HG03521 (cell line): ENCODE results near the gene UHMK1.
A peak's percentile ranks its signal among the peaks of the same experiment; 100 is the strongest.
"Not testable (repeated sequence)": the region's sequence is repeated elsewhere in the genome, so short reads cannot be mapped to it uniquely, and the experiment has no call there.

Source experiments
- ATAC-seq: cut with Tn5 transposase; IDR thresholded peaks from one replicate; pipeline ENCODE4 v1.9.1; 2021; ENCODE audit warnings: mild to moderate bottlenecking, moderate library complexity; ENCODE audit not compliant: unreplicated experiment

UHMK1 gene, protein sequence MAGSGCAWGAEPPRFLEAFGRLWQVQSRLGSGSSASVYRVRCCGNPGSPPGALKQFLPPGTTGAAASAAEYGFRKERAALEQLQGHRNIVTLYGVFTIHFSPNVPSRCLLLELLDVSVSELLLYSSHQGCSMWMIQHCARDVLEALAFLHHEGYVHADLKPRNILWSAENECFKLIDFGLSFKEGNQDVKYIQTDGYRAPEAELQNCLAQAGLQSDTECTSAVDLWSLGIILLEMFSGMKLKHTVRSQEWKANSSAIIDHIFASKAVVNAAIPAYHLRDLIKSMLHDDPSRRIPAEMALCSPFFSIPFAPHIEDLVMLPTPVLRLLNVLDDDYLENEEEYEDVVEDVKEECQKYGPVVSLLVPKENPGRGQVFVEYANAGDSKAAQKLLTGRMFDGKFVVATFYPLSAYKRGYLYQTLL

DNA sequence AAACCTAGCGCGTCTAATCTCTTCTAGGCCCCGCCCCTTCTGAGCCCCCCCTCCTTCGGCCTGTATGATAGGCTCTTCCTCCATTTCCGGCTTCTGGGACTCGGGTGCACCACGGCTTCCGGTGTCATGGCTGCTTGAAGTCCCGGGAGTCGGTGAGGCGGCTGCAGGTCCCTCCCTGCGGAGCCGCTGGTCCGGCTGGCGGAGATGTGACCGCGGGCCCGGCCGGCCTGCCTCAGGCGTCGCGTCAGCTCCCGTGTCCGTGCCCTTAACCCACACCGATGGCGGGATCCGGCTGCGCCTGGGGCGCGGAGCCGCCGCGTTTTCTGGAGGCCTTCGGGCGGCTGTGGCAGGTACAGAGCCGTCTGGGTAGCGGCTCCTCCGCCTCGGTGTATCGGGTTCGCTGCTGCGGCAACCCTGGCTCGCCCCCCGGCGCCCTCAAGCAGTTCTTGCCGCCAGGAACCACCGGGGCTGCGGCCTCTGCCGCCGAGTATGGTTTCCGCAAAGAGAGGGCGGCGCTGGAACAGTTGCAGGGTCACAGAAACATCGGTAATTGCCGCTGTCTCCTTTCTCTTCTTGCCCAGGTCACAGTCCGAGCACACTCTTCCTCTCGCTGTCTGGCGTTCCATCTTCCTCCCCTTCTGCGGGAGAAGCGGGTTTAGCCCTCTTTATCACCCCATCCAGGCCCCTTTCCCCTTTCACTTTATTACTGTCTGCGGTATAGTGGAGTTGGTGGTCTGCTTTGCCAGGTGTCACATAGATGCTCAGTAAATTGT, at the start of gene UHMK1:
UHMK1 (plus strand) TSS at position 96 of the 773 bp plus-strand sequence; CDS start at position 279, 183 bp downstream.
- ATAC-seq = peak; percentile 94

DNA sequence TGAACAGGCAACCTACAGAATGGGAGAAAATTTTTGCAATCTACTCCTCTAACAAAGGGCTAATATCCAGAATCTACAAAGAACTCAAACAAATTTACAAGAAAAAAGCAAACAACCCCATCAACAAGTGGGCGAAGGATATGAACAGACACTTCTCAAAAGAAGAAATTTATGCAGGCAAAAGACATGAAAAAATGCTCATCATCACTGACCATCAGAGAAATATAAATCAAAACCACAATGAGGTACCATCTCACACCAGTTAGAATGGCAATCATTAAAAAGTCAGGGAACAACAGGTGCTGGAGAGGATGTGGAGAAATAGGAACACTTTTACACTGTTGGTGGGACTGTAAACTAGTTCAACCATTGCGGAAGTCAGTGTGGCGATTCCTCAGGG, 43.3 kb upstream of the UHMK1 start:
- not testable (repeated sequence) for ATAC-seq

DNA sequence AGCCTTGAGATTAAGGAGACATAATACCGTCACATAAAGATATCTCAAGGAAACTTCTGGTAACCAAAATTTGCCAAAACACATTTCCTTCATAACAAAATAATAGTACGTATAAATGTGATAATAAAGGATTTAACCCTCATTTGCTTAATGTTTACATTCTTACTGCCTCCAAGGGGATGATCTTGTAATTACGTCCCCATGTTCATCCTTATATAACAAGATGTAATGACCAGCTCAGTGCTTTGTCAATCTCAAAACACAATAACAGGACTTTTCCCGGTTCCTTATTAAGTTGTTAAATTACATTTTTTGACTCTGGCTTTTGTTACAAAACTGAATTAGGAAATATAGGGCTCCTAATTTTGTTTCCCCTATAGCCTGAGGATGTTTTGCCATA, 41.3 kb upstream of the UHMK1 start:
- no peak for ATAC-seq

DNA sequence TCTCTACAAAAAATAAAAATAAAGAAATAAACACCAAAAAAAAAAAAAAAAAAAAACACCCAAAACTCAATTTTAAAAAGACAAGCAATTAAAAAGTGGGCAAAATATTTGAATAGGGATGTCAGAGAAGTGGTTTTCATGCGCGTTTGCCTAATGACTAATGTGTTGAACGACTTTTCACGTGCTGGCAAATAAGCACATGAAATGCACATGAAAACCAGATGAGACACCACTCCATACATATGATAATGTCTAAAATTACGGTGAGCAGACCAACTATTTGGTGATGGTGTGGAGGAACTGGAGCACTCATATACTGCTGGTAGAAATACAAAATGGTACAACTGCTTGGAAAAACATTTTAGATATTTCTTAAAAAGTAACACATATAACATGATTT, 39.4 kb upstream of the UHMK1 start:
- ATAC-seq = no peak

DNA sequence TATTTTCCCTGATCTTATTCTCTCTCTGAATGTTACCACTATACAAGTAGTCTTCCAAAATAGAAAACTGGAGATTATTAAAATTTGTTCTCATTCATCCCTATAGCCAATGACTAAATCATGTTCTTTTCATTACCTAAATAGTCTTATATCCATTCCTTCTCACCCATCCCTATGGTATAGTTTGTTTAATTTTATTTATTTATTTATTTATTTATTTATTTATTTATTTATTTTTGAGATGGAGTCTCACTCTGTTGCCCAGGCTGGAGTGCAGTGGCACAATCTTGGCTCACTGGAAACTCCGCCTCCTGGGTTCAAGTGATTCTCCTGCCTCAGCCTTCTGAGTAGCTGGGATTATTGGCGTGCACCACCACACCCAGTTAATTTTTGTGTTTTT, 35.2 kb upstream of the UHMK1 start:
- not testable (repeated sequence) for ATAC-seq

DNA sequence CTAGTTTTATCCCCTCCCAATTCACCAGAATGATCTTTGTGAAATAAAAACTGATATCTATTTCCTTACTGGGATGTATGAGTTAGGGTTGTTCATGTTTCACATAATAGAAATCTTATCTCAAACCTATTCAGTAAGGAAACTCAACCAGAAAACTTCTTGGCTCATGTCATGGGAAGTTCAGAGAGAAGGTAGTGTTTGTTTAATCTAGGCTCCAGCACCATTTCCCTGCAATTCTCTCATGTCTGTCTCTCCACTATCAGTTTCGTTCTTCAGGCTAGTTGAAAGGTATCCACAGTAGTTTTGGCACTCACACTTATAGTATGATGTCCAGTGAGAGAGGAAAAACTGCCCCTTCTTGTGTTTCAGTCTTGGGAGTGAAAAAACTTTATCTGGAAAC, 34.6 kb upstream of the UHMK1 start:
- ATAC-seq = no peak

DNA sequence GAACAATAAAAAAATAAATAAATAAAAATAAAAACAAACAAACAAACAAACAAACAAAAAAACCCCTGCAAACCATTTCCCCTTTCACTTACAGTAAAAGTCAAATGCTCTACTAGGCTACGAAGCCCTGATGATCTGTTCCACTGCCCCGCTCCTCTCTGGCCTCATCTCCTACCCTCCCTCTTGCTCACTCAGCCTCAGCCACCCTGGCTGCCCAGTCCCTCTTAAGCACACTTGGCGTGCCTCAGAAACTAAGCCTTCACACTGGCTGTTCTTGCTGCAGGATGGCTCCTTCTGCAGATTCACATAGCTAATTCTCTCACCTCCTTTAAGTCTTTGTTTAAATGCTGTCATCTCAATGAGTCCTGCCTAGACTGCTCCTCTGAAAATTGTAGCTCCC, 30.8 kb upstream of the UHMK1 start:
- ATAC-seq = no peak

DNA sequence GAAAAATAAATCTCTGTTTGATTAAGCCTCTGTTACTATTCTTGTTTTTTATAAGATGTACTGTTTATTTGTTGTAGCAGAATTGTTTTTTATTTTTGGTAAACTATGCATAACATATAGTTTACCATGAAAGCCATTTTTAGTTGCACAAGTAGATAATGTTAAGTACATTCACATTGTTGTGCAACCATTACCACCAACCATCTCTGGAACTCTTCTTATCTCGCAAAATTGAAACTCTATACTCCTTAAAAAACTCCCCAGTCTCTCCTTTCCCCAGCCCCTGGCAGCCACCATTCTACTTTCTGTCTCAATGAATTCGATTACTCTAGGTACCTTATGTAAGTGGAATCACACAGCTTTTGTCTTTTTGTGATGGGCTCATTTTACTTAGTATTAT, 27.4 kb upstream of the UHMK1 start:
- no peak for ATAC-seq

DNA sequence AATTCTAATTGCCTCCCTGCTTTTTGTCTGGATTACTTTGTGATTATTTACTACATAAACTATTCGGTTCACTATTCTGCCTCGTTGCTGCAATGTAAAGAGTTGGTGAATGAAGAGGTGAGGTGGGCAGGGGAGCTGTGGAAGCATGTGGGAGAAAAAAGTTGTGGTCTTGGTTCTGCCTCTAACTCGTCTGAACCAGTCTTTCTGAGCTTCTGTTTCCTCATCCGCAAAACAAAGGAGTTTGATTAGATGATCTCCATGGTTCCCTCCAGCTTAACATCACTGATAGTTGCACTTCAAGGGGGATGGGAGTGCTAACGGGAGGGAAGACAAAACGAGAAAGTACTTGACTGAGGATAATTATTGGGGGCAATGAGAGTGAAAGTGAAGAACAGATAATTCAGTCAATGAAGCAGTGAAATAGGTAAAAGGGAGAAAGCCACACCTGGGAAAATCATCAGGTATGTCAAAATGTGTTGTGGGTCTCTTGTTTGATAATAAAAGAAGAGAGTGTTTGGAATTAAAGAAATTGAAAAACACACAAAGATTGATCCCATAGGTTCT, 26.2 kb upstream of the UHMK1 start:
- ATAC-seq = no peak

DNA sequence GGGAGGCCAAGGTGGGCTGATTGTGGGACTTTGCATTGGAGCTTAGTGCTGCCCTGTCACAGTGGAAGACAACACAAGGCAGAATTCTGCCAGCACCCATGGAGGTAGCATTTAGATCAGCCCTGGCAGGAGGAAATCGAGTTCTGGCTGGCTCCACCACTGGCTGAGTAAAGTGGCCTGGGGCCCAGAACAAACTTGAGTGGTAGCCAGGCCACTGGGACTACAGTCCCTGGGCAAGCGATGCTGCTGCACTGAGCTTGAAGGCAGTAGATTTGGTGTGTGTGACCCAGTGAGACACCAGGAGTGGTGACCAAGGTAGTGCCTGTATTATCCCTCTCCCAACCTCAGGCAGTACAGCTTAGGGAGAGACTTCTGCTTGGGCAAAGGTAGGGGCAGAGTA, 22.5 kb upstream of the UHMK1 start:
- no peak for ATAC-seq

DNA sequence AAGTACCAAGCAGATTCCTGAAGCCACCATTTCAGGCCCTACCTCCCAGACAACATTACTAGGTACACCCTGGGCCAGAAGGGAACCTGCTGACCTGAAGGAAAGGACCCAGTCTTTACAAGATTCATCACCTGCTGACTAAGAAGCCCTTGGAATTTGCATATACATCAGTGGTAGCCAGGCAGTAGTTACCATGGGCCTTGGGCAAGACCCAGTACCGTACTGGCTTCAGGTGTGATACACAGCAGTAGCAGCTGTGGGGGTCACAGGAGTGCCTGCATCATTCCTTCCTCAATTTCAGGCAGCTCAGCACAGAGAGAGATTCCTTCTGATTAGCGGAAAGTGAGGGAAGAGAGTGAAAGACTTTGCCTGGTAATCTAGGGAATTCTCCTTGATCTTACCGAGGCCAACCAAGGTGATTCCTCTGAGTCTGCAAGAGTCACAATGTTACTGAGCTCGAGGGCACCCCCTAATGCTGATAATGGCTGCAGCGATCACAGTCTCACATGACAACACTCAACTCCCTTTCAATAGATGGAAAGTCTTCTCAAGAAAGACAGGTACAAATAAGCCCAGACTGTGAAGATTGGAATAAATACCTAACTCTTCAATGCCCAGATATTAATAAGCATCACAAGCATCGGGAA, 22.0 kb upstream of the UHMK1 start:
- no peak for ATAC-seq

DNA sequence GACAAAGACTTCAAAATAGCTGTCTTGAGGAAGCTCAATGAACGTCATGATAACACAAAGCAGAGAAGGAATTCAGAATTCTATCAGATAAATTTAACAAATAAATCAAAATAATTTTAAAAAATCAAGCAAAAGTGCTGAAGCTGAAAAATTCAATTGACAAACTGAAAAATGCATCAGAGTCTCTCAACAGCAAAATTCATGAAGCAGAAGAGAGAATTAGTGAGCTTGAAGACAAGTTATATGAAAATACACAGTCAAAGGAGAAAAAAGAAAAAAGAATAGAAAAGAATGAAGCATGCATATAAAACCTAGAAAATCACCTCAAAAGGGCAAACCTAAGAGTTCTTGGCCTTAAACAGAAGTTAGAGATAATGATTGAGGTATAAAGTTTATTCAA, 21.0 kb upstream of the UHMK1 start:
- ATAC-seq = no peak

DNA sequence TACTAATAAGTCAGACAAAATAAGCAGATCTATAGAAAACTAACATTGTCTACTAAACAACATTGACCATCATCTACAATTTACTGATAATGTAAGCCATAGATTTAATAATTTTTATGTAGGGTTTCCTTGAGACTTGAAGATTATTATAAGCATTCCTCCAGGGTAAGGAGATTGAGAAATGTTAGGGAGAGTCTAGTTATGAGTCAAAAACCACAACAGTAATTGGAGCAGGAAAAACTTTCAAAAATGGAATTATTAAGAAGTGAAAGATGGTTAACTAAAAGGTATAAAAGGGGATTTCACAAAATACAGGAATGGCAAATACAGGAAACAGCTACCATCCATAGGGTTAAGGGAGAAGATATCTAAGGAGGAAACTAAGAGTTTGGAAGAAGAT, 12.4 kb upstream of the UHMK1 start:
- no peak for ATAC-seq

DNA sequence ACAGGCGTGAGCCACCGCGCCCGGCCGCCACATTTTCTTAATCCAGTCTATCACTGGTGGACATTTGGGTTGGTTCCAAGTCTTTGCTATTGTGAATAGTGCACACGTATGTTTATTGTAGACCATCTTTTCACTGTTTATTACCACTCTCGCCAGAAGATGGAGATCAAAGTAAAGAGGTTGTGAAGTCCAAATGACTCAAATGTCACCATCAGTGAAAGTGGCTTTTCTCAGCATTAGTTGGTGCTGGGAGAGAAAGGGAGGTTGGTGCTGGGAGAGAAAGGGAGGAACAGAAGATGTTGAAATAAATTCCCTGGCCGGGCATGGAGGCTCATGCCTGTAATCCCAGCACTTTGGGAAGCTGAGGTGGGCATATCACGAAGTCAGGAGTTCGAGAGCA, 10.4 kb upstream of the UHMK1 start:
- ATAC-seq = no peak

DNA sequence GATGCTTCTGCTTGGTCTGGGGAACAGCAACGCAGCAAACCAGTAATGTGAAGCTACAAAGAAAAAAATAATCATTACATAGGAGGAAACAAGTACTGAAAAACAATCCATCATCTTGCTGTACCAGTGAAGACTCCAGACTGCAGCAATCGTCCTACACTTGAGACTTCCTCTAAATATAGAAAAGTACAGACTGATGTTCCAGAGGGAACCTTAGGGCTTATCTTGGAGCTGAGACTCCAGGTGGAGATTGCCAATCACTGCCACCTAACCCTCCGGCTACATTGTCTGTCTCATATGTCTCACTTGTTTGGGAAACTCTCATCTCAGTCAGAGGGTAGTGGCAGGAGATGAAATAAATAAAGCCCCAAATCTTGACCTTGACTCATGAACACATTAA, 9.4 kb upstream of the UHMK1 start:
- no peak for ATAC-seq

DNA sequence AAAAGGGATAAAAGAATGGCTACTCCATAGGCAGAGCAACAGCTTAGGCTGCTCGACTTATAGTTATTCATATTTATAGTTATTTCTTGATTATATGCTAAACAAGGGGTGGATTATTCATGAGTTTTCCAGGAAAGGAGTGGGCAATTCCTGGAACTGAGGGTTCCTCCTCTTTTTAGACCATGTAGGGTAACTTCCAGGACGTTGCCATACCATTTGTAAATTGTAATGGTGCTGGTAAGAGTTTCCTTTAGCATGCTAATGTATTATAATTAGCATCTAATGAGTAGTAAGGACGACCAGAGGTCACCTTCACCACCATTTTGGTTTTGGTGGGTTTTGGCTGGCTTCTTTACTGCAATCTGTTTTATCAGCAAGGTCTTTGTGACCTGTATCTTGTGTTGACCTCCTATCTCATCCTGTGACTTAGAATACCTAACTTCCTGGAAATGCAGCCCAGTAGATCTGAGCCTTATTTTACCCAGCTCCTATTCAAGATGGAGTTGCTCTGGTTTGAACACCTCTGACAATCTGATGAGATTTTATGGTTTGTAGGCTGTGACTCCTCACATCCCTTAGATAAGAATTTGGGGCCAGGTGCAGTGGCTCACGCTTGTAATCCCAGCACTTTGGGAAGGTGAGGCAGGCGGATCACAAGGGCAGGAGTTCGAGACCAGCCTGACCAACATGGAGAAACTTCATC, 1.9 kb upstream of the UHMK1 start:
- ATAC-seq = not testable (repeated sequence)

DNA sequence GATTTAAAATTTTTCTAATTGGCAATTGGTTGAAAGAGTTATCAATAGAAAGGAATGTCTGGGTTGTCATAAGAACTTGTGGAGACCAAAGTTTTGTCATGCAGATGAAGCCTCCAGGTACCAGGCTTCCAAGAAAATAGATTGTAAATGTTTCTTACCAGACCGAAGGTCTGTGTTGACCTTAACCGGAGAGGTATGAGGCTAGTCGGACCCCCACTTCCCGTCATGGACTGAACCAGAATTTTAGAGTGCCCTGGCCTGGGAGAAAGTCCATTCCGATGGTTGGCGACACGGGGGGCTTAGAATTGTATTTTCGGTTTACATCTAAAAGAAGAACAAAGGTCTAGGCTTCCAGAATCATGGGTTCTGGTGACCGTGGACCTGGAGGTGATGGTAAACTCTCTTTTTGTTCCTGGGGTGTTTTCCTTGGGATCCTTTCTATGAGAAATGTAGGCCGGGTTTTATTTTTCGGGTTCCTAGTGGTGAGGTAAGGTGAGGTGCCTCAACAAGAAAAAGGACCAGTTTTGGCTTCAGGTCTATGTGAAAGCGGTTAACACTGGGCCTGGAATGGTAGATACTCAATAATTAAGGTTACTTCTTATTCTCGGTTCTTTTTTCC, 405 bp upstream of the UHMK1 start:
- ATAC-seq = no peak

DNA sequence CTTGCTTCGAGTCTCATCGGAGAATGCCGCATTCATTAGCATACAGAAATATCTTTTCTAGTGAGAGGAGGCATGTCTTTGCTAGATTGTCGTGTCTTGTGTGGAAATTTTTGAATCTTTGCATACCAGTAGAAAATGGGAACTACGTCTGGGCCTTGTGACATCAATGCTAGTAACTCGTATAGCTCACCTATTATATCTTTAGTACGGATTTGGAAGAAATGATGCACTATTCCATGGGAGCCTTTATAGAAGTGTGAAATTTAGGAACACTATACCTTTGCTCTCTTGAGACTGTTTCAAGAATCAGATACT, 835 bp downstream of the UHMK1 start:
- peak; percentile 8 for ATAC-seq

DNA sequence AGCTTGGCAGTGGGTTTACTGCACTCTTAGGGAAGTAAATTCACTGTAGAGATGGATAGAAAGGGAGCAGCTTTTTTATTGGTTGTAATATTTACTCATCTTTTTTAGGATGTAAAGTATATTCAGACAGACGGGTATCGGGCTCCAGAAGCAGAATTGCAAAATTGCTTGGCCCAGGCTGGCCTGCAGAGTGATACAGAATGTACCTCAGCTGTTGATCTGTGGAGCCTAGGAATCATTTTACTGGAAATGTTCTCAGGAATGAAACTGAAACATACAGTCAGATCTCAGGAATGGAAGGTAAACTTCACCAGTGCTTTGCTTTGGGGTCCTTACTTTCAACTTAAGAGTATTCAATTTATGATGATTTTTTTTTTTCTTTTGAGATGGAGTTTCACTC, 3.2 kb downstream of the UHMK1 start:
- no peak for ATAC-seq

DNA sequence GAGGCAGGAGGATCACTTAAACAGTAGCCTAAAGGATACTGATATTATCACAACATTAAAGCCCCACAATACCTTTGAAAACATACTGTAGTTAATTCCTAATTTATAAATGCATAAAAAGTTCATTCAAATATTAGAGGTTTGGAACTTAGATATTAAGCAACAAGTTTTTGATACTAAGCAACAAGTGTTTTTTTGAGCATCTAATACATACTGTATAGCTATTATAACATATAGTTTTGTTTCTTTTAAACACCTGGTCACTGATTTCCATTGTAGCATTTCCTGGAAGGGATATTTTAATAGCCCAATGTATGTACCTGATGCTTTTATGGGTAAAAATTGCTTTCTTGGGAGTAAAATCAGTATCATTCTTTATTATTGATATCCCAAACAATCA, 4.5 kb downstream of the UHMK1 start:
- ATAC-seq = no peak

DNA sequence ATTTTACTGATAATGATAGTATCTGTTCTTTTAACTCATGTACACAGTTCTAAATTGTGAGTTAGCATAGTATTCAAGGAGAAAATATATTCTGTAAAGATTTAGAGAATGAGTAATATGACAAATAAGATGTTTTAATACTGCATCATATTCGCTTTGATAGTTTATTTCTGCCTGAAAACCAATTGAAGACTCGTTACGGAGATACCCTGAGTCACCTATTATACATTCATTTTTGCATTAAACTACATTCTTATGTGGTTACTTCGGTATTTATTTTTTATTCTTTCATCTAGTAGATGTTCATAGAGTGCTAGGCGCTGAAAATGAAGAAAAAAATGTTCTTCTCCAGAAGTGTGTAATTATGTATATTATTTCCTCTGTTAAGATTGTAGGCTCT, 5.3 kb downstream of the UHMK1 start:
- no peak for ATAC-seq
